GM18517 (cell line): Measurements from ENCODE around the gene SORT1.
A peak's percentile ranks its signal among the peaks of the same experiment; 100 is the strongest.

ENCODE experiments used
- ATAC-seq: cut with Tn5 transposase; IDR thresholded peaks from one replicate; pipeline ENCODE4 v1.9.1; 2021; ENCODE audit warnings: mild to moderate bottlenecking, moderate library complexity; ENCODE audit not compliant: unreplicated experiment

The SORT1 gene

DNA sequence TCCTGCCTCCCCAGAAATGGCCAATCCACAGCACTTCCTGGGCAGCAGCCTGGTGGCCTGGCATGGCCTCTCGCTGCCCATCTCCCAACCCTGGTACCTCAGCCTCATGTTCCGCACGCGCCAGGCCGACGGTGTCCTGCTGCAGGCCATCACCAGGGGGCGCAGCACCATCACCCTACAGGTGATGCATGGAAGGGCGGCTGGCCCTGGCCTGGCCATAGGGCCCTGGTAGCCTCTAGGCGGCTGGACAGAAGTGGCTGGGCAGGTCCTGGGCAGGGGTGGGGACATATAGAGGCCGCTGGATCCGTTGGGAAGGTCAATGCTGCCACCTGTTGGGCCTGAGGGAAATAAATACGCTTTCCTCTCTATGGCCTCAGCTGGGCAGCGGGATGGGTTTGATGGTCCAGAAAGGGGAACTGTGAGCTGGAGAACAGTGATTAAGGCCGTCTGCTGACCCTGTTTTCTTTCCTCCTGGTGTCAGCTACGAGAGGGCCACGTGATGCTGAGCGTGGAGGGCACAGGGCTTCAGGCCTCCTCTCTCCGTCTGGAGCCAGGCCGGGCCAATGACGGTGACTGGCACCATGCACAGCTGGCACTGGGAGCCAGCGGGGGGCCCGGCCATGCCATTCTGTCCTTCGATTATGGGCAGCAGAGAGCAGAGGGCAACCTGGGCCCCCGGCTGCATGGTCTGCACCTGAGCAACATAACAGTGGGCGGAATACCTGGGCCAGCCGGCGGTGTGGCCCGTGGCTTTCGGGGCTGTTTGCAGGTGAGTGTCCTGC, 133.9 kb downstream of the SORT1 start:
- ATAC-seq = peak; percentile 76

GRCh38 chr1:109263234-109263596, 134.5 kb downstream of the SORT1 start:
- no peak for ATAC-seq

DNA sequence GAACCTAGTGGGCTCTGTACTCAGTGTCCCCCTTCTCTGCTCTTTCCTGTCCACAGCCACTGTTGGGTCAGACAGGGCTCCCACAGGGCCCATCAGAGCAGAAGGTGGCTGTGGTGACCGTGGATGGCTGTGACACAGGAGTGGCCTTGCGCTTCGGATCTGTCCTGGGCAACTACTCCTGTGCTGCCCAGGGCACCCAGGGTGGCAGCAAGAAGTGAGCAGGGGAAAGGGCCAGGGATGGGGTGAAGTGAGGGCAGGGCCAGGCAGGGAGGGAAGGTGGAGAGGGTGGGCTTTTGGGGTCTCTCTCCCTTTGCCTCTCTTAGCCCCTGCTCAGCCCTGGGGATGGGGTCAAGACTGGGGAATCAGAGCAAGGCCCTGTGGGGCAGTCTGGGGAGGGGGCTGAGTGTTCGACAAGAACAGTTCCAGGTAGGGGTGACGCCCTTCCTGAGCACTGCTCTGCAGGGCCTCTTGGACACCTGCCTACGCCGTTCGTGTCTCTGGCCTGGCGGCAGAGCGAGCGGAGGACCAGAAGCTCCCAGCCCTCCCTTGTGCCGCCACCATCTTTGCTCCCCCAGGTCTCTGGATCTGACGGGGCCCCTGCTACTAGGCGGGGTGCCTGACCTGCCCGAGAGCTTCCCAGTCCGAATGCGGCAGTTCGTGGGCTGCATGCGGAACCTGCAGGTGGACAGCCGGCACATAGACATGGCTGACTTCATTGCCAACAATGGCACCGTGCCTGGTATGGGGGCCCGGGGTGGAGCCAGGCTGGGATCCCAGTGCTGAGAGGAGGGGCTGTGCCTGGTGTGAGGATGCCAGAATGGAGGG, 135.3 kb downstream of the SORT1 start:
- no peak for ATAC-seq

DNA sequence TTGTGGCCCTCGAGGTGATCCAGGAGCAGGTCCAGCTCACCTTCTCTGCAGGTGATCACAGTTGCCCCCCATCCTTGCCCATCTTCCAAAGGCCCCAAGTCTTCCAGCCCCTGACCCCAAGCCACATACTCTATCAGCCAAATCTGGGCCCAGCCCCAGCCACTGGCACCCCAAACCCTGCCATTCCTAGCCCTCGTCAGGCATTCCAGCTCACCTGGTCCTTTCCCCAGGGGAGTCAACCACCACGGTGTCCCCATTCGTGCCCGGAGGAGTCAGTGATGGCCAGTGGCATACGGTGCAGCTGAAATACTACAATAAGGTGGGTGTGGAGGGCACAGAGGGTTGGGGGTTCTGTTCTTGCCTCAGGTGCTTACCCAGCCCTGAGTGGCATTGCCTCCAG, 136.1 kb downstream of the SORT1 start:
- no peak for ATAC-seq

GRCh38 chr1:109261006-109261405, 136.7 kb downstream of the SORT1 start:
- ATAC-seq = no peak

- ATAC-seq = no peak
These were observed 137.8 kb downstream of the SORT1 start for GRCh38 chr1:109259674-109260557.
